ENCODE data around the gene CLPTM1L. TPM values are rescaled to one million over a fixed set of nuclear protein-coding genes. Genes with fewer than 3 reads are reported as not detected.

CLPTM1L gene
- polyA plus RNA-seq, 1 experiment, result 145 TPM

GRCh38 chr5:1299511-1299850 is 45.4 kb downstream of the CLPTM1L start:
- POLR2A ChIA-PET, result no interaction called here

DNA sequence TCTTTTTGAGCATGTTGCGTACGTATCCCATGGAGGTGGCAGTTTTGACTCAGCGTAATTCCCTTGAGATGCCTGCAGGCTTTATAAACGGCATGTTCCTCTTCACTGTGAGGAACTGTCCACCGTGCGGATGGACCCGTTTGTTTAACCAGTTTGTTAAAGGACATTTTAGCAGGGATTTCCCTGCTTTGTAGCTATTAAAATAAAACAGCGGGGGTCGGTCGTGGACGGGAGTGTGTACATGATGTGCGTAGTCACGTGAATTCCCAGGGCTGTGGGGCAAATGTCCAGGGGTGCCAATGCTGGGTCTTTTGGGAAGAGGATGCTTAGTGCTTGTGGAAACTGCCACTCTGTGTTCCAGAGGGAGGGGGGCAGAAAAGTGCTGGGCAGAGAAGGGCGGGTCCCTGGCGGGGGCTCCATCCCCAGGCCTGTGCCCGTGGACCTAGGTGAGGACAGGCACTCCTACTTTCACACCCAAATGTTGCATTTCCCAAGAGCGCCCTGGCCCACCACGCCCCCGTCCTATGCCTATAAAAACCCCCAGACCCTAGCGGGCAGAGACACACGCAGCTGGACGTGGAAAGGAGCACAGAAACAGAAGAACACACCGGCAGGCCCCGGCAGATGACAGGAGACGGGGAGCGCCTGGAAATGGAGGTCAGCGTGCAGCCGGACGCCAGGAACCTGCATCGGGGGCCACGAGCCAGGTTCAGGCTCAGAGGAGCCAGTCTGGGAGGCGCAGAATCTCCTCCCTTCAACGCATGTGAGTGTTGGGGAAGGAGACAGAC is 46.0 kb downstream of the CLPTM1L start:
- POLR2A ChIA-PET, result no interaction called here
- Histone ChIP-seq H3K36me3 (ENCODE audit: control insufficient read depth, insufficient read depth, low read length) (no peaks in the 10 kb centered on the region), H3K4me3 (ENCODE audit: low read depth, low read length) (no peak overlapping the region), H3K27me3 (ENCODE audit: control insufficient read depth, insufficient read depth, low read length) (peaks cover 9% of the 10 kb centered on the region)
- CTCF ChIA-PET, result no interaction called here
- no peak for DNase-seq (ENCODE audit: low read depth)
- no peak for TF ChIP-seq CTCF (IDR thresholded peaks at IDR 0.05; ENCODE audit: insufficient read depth, low read depth, low read length)

More at GRCh38 chr5:1299511-1299850, 45.4 kb downstream of the CLPTM1L start:
- no peak for DNase-seq (ENCODE audit: low read depth)
- Histone ChIP-seq H3K4me3 (ENCODE audit: low read depth, low read length) (no peak overlapping the region), H3K27me3 (ENCODE audit: control insufficient read depth, insufficient read depth, low read length) (peaks cover 9% of the 10 kb centered on the region), H3K36me3 (ENCODE audit: control insufficient read depth, insufficient read depth, low read length) (no peaks in the 10 kb centered on the region)
- no peak for TF ChIP-seq CTCF (IDR thresholded peaks at IDR 0.05; ENCODE audit: insufficient read depth, low read depth, low read length)
- CTCF ChIA-PET, result no interaction called here

GRCh38 chr5:1298067-1298551 is 46.8 kb downstream of the CLPTM1L start:
- TF ChIP-seq CTCF (IDR thresholded peaks at IDR 0.05; ENCODE audit: insufficient read depth, low read depth, low read length), result no peak
- POLR2A ChIA-PET, result no interaction called here
- CTCF ChIA-PET, result no interaction called here
- H3K36me3 ChIP-seq (ENCODE audit: control insufficient read depth, insufficient read depth, low read length), result no peaks in the 10 kb centered on the region
- DNase-seq (ENCODE audit: low read depth), result no peak
- no peak overlapping the region for H3K4me3 ChIP-seq (ENCODE audit: low read depth, low read length)
- peaks cover 9% of the 10 kb centered on the region for H3K27me3 ChIP-seq (ENCODE audit: control insufficient read depth, insufficient read depth, low read length)

DNA sequence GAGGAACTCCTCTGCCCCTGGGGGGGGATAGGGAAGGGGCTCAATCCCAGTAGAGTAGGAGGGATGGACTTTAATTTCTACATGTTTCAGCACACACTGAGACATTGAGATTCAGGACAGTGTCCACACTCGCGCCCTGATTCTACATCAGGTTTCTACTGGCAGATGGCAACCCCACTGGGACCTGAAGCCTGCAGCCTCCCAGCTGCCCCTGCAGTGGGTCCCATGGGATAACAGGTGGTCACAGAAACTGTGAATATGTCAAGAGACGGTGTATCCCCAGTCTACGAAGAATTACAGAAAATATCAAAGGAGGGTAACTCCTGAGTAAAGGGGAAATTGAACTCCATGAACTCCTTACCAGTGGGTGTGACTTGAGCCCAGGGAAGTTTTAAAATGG is 47.7 kb downstream of the CLPTM1L start:
- DNase-seq (ENCODE audit: low read depth), result no peak
- ChIA-PET POLR2A (no interaction called here), CTCF (interaction anchor here (1.4 kb wide), 1 partner anchor 83 kb away, joined by 4 read pairs; no protein-coding TSS in a partner anchor)
- Histone ChIP-seq H3K36me3 (ENCODE audit: control insufficient read depth, insufficient read depth, low read length) (no peaks in the 10 kb centered on the region), H3K27me3 (ENCODE audit: control insufficient read depth, insufficient read depth, low read length) (peaks cover 9% of the 10 kb centered on the region), H3K4me3 (ENCODE audit: low read depth, low read length) (no peak overlapping the region)
- no peak for TF ChIP-seq CTCF (IDR thresholded peaks at IDR 0.05; ENCODE audit: insufficient read depth, low read depth, low read length)

DNA sequence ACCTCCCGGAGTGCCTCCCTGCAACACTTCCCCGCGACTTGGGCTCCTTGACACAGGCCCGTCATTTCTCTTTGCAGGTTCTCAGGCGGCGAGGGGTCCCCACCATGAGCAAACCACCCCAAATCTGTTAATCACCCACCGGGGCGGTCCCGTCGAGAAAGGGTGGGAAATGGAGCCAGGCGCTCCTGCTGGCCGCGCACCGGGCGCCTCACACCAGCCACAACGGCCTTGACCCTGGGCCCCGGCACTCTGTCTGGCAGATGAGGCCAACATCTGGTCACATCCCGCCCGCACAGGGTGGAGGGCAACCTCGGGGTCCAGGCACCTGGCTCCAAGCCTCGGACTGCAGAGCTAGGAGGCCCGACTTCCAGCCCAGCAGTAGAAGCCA is 49.3 kb downstream of the CLPTM1L start:
- H3K27me3 ChIP-seq (ENCODE audit: control insufficient read depth, insufficient read depth, low read length), result peaks cover 7% of the 10 kb centered on the region
- no peaks in the 10 kb centered on the region for H3K36me3 ChIP-seq (ENCODE audit: control insufficient read depth, insufficient read depth, low read length)
- TF ChIP-seq CTCF (IDR thresholded peaks at IDR 0.05; ENCODE audit: insufficient read depth, low read depth, low read length), result no peak
- ChIA-PET POLR2A (no interaction called here), CTCF (no interaction called here)
- no peak for DNase-seq (ENCODE audit: low read depth)
- H3K4me3 ChIP-seq (ENCODE audit: low read depth, low read length), result no peak overlapping the region
